ENCODE results near the gene TTC16. TPM values are rescaled to one million over a fixed set of nuclear protein-coding genes. Genes with fewer than 3 reads are reported as not detected.

The TTC16 gene
- total RNA-seq, 6 experiments from 2014 or later = not detected

DNA sequence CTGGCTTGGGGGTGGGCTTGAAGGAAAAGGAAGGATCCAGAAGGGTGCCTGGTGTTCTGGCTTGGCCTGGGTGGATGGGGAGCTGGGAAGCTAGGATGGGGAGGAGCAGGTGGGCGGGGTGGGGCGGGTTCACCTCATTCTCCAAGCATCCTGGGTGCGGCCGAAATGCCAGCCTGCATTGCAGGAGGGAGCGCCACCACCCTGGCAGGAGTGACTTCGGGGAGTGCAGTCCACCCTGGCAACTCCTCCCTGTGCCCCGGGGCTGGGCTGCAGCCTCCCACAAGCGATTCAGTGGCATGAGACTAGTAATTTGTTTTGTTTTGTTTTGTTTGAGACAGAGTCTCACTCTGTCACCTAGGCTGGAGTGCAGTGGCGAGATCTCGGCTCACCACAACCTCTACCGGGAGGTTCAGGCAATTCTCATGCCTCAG, 5.5 kb downstream of the TTC16 start:
- no peaks in the 10 kb centered on the region for H3K9me3 Mint-ChIP-seq
- H3K4me3 Mint-ChIP-seq = no peak overlapping the region
- TF ChIP-seq, protein P1, sequence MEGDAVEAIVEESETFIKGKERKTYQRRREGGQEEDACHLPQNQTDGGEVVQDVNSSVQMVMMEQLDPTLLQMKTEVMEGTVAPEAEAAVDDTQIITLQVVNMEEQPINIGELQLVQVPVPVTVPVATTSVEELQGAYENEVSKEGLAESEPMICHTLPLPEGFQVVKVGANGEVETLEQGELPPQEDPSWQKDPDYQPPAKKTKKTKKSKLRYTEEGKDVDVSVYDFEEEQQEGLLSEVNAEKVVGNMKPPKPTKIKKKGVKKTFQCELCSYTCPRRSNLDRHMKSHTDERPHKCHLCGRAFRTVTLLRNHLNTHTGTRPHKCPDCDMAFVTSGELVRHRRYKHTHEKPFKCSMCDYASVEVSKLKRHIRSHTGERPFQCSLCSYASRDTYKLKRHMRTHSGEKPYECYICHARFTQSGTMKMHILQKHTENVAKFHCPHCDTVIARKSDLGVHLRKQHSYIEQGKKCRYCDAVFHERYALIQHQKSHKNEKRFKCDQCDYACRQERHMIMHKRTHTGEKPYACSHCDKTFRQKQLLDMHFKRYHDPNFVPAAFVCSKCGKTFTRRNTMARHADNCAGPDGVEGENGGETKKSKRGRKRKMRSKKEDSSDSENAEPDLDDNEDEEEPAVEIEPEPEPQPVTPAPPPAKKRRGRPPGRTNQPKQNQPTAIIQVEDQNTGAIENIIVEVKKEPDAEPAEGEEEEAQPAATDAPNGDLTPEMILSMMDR (IDR thresholded peaks at IDR 0.05) = no peak
- no peak for DNase-seq
- peaks cover 23% of the 10 kb centered on the region for H3K4me1 Mint-ChIP-seq (ENCODE audit: low read depth)
- no peaks in the 10 kb centered on the region; the same call in 1 of the 2 replicates for H3K27me3 Mint-ChIP-seq (ENCODE audit: insufficient read depth)
- H3K36me3 Mint-ChIP-seq (ENCODE audit: low read depth) = no peaks in the 10 kb centered on the region
- H3K27ac Mint-ChIP-seq = no peak overlapping the region

DNA sequence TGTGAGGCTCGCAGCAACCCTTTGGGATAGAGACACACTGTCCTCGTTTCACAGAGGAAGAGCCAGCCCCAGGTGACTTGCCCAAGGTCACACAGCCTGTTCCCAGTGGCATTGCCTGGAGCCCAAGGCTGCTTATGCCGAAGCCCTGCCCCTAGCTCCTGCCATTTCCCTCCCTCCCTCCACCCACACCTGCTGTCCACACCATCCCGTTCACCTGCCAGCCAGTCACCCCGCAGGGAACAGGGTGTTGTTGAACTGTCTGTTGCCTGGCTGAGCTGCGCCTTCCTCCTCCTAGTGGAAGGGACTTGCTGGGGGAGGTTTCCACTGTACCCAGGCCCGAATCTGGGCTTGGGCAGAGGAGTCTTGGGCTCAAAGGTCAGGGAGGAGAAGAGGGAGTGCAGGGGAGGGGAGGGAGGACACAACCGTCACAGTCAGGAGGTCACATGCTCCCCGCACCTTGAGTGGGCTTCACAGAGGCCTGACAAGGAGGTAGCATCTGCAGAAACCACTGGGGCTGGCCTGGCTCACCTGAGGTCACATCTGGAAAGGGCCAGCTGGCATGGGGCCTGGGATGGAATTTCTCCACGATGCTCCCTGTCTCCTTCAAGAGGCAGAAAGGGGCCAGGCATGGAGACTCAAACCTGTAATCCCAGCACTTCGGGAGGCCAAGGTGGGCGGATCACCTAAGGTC, 6.3 kb downstream of the TTC16 start:
- Mint-ChIP-seq H3K27me3 (ENCODE audit: insufficient read depth) (no peaks in the 10 kb centered on the region; the same call in 1 of the 2 replicates), H3K27ac (no peak overlapping the region), H3K4me1 (ENCODE audit: low read depth) (peaks cover 23% of the 10 kb centered on the region), H3K9me3 (no peaks in the 10 kb centered on the region), H3K36me3 (ENCODE audit: low read depth) (no peaks in the 10 kb centered on the region), H3K4me3 (no peak overlapping the region)
- DNase-seq = no peak
- TF ChIP-seq, protein P1 (IDR thresholded peaks at IDR 0.05) = no peak

DNA sequence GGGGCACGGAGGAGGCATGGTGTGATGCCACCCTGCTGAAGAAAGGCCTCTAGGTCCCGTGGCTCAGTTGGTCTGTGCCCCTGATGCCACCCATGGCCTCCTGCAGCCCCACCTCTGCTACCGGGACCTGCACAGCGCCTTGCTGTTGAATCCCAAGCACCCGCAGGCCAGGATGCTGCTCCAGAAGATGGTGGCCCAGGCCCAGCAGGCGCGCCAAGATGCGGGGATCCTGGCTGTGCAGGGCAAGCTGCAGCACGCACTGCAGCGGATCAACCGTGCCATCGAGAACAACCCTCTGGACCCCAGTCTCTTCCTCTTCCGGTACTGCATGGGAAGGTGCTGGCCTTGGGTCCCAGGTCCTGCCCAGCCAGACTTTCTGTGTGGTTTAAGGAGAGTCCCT, 7.1 kb downstream of the TTC16 start:
- Mint-ChIP-seq H3K27ac (no peak overlapping the region), H3K36me3 (ENCODE audit: low read depth) (no peaks in the 10 kb centered on the region), H3K4me3 (no peak overlapping the region), H3K27me3 (ENCODE audit: insufficient read depth) (no peaks in the 10 kb centered on the region; the same call in 1 of the 2 replicates), H3K9me3 (no peaks in the 10 kb centered on the region), H3K4me1 (ENCODE audit: low read depth) (peaks cover 23% of the 10 kb centered on the region)
- TF ChIP-seq, protein P1 (IDR thresholded peaks at IDR 0.05) = no peak
- no peak for DNase-seq

DNA sequence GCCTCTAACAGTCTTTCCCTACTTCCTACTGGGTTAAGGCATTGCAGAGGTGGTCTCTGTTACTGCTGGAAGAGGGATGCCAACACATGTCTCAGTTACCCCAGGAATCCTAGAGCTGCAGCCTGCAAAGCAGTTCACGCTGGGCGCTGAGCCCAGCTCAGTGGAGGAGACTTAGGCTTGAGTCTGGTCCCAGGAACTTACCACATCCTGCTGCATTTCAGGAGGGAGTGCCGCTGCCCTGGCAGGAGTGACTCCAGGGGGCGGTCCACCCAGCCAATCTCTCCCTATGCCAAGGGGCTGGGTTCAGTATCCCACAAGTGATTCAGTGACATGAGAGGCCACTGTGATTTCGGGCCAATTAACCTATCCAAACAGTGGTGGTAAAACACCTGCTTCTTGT, 7.6 kb downstream of the TTC16 start:
- TF ChIP-seq, protein P1 (IDR thresholded peaks at IDR 0.05) = peak; percentile 28; the same call in 1 of the 2 replicates
- Mint-ChIP-seq H3K4me3 (no peak overlapping the region), H3K4me1 (ENCODE audit: low read depth) (peaks cover 23% of the 10 kb centered on the region), H3K36me3 (ENCODE audit: low read depth) (no peaks in the 10 kb centered on the region), H3K9me3 (no peaks in the 10 kb centered on the region), H3K27me3 (ENCODE audit: insufficient read depth) (no peaks in the 10 kb centered on the region; the same call in 1 of the 2 replicates), H3K27ac (no peak overlapping the region)
- DNase-seq = peak; percentile 45

DNA sequence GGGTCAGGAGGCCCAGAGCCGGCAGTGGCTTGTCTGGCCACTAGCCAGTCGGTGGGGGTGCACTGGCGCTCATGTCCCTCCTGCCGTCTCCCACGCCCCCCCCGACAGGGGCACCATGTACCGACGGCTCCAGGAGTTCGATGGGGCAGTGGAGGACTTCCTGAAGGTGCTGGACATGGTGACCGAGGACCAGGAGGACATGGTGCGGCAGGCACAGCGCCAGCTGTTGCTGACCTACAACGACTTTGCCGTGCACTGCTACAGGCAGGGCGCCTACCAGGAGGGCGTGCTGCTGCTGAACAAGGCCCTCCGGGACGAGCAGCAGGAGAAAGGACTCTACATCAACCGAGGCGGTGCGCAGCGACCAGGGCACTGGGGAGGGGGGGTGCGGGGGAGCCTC, 8.1 kb downstream of the TTC16 start:
- TF ChIP-seq, protein P1 (IDR thresholded peaks at IDR 0.05) = no peak
- H3K4me3 Mint-ChIP-seq = no peak overlapping the region
- H3K27me3 Mint-ChIP-seq (ENCODE audit: insufficient read depth) = no peaks in the 10 kb centered on the region; the same call in 1 of the 2 replicates
- H3K27ac Mint-ChIP-seq = no peak overlapping the region
- no peaks in the 10 kb centered on the region for H3K36me3 Mint-ChIP-seq (ENCODE audit: low read depth)
- peaks cover 23% of the 10 kb centered on the region for H3K4me1 Mint-ChIP-seq (ENCODE audit: low read depth)
- DNase-seq = no peak
- H3K9me3 Mint-ChIP-seq = no peaks in the 10 kb centered on the region

Measured in HFFc6 (cell line).